Heart right ventricle (tissue), 16 donors: ENCODE measurements around the gene DAGLB. TPM values are rescaled to one million over a fixed set of nuclear protein-coding genes. Genes with fewer than 3 reads are reported as not detected.

Experiments used
- ATAC-seq, 8 donors: fragments of 200-7000 bp; cut with Tn5 transposase; one replicate each; pipeline ENCODE4 v1.9.1; 2020; ENCODE audit warnings: mild to moderate bottlenecking in 8 of 8, moderate library complexity in 8 of 8, moderate number of reproducible peaks in 1 of 8
- DNase-seq, 2 donors: peaks; one replicate each; pipeline ENCODE4 v3.0.0-alpha.2; 2020
- H3K27ac ChIP-seq, 10 donors: fragments of 200-600 bp; sonication (generic) in 2 of 10; one replicate each; pipeline versions ENCODE4 v1.5.0 to v1.8.0; 2020 to 2022; ENCODE audit warnings: mild to moderate bottlenecking in 3 of 10
- H3K27me3 ChIP-seq, 7 donors: fragments of 200-600 bp; one replicate each; pipeline ENCODE4 v1.8.0; 2021 to 2022; ENCODE audit warnings: mild to moderate bottlenecking in 2 of 7
- H3K36me3 ChIP-seq, 9 donors: fragments of 200-600 bp; sonication (generic) in 1 of 9; one replicate each; pipeline versions ENCODE4 v1.5.0 to v1.8.0; 2020 to 2022; ENCODE audit warnings: mild to moderate bottlenecking in 2 of 9
- H3K4me1 ChIP-seq, 9 donors: fragments of 200-600 bp; sonication (generic) in 1 of 9; one replicate each; pipeline versions ENCODE4 v1.5.0 to v1.8.0; 2020 to 2022; ENCODE audit warnings: mild to moderate bottlenecking in 4 of 9
- H3K4me3 ChIP-seq, 10 donors: fragments of 200-600 bp; sonication (generic) in 2 of 10; one replicate each; pipeline versions ENCODE4 v1.5.0 to v1.8.0; 2020 to 2022; ENCODE audit warnings: mild to moderate bottlenecking in 7 of 10, moderate library complexity in 2 of 10
- H3K9me3 ChIP-seq, 11 donors: fragments of 200-600 bp in 10 of 11; sonication (generic) in 2 of 11; one replicate each; pipeline versions ENCODE4 v1.5.0 to v1.8.0; 2013 to 2022; ENCODE audit warnings: mild to moderate bottlenecking in 2 of 11, control low read depth in 1 of 11, moderate library complexity in 1 of 11
- CTCF ChIP-seq, 9 donors: fragments of 200-600 bp; sonication (generic) in 2 of 9; IDR thresholded peaks; one replicate each; pipeline versions ENCODE4 v1.5.0 to v1.8.0; 2021 to 2022; ENCODE audit warnings: antibody characterized with exemption in 9 of 9, mild to moderate bottlenecking in 5 of 9, moderate library complexity in 1 of 9
- WGBS, 2 donors: extraction: QIAGEN DNeasy Blood & Tissue Kit; methylation state at CpG; one replicate each; pipeline ENCODE4 v1.1.7; 2013; ENCODE audit warnings: inconsistent platforms in 1 of 2; 5-methylcytosine and 5-hydroxymethylcytosine counted together
- intact Hi-C, 10 donors: fragments of 100-400 bp; cut with DNase I; formaldehyde crosslinking; loops; one replicate each; pipeline versions ENCODE4 v1.11.1 to v1.14.2; 2022
- polyA plus RNA-seq, 2 donors: library from polyadenylated mRNA; stranded (reverse); fragments of 200-250 nt; gene quantifications; one replicate each; pipeline ENCODE4 v1.2.3, GENCODE V29; 2013
- total RNA-seq, 10 donors: library from RNA; stranded (reverse); fragmentation: NEBNext Ultra II Directional in 3 of 10; extraction: Animal tissue kit (Norgen Biotek cat#: 25700) in 3 of 10; gene quantifications; one replicate each; pipeline versions ENCODE4 v1.2.1 to v1.2.4, GENCODE V29; 2021 to 2023
- donor health status: Arrhythmogenic right ventricular cardiomyopathy.
- donor health status: ischemic (EF 13 %, LVEDD 7.1; RV severe dilation, severe dysfunction).
- donor health status: healthy with polysubstance abuse.
- donor health status: DM: no; HTN: yes; CAD: no.
- donor health status: DM: no; HTN: no; CAD: no.
- donor health status: ischemic (EF 25% LVEDD 6.9; RV normal size, moderate dysfunction).
- donor health status: ischemic (EF 25% LVEDD 5.7; RV mildly dilated, moderate dysfunction).
- donor health status: healthy.
- donor health status: DM: yes; HTN: yes; CAD: no.
- donor health status: Ischemic cardiomyopathy.
- donor health status: ischemic (EF 35%, LVEDD 5.7; RV mildly dilated, moderate dysfunction).
- donor health status: nonischemic (EF 11% LVEDD 7.7; RV severe dilation, severe dysfunction).
- donor health status: DM: yes; HTN: yes; CAD: no.
- donor health status: PGD.
- donor health status: ischemic (EF 29% LVEDD 5.4; RV normal size, mild dysfunction).
- donor health status: nonischemic (EF 23%, LVEDD 6.1; RV moderate dilation, normal function).

DAGLB gene
- total and polyA plus RNA-seq, 12 donors = 4.8 to 12.9 (median 6.3) TPM

- peak overlapping the region in 1 of 10 donors; percentile 67 for H3K27ac ChIP-seq
- intact Hi-C loops = loop anchor here in 1 of 10 donors (5.0 kb wide), 1 partner anchor 48 kb away; no protein-coding TSS in a partner anchor
- H3K36me3 ChIP-seq = peaks cover 0 to 79% (median 7%) of the 10 kb centered on the region in 9 donors
- ATAC-seq (no peak), DNase-seq (no peak)
- H3K27me3 ChIP-seq = no peaks in the 10 kb centered on the region
- no peak overlapping the region for H3K4me3 ChIP-seq
- TF ChIP-seq CTCF (IDR thresholded peaks at IDR 0.05) = no peak
- 91 to 92% methylated on average over 2 of the region's 2 CpGs for WGBS, 2 donors
- no peaks in the 10 kb centered on the region for H3K9me3 ChIP-seq
- H3K4me1 ChIP-seq = peaks cover 15 to 90% (median 67%) of the 10 kb centered on the region in 9 donors
Observed at GRCh38 chr7:6389728-6390127, 58.0 kb downstream of the DAGLB start.

GRCh38 chr7:6387734-6388294, 59.9 kb downstream of the DAGLB start:
- peak overlapping the region in 9 of 10 donors; percentile 3 to 67 (median 40) for H3K27ac ChIP-seq
- WGBS, 2 donors = 51 to 55% methylated on average over 7 of the region's 7 CpGs
- TF ChIP-seq CTCF (IDR thresholded peaks at IDR 0.05) = no peak
- ATAC-seq = peak; percentile 50 to 76 (median 60)
- H3K36me3 ChIP-seq = peaks cover 0 to 60% (median 7%) of the 10 kb centered on the region in 9 donors
- no peaks in the 10 kb centered on the region for H3K9me3 ChIP-seq
- peaks cover 19 to 90% (median 67%) of the 10 kb centered on the region in 9 donors for H3K4me1 ChIP-seq
- H3K27me3 ChIP-seq = no peaks in the 10 kb centered on the region
- intact Hi-C loops = loop anchor here in 1 of 10 donors (5.0 kb wide), 1 partner anchor 49 kb away; no protein-coding TSS in a partner anchor
- DNase-seq = no peak
- no peak overlapping the region for H3K4me3 ChIP-seq

- Histone ChIP-seq H3K36me3 (peaks cover 0 to 53% (median 7%) of the 10 kb centered on the region in 9 donors), H3K4me1 (peaks cover 19 to 90% (median 72%) of the 10 kb centered on the region in 9 donors), H3K27ac (peak overlapping the region in 5 of 10 donors; percentile 8 to 67 (median 40)), H3K9me3 (no peaks in the 10 kb centered on the region), H3K4me3 (no peak overlapping the region), H3K27me3 (no peaks in the 10 kb centered on the region)
- no peak for TF ChIP-seq CTCF (IDR thresholded peaks at IDR 0.05)
- DNase-seq (no peak), ATAC-seq (no peak)
- intact Hi-C loops = loop anchor here in 1 of 10 donors (5.0 kb wide), 1 partner anchor 51 kb away; no protein-coding TSS in a partner anchor
- WGBS, 2 donors = 86 to 93% methylated on average over 3 of the region's 3 CpGs
Observed at GRCh38 chr7:6386779-6387178, 61.0 kb downstream of the DAGLB start.

- DNase-seq (no peak), ATAC-seq (no peak)
- Histone ChIP-seq H3K36me3 (peaks cover 0 to 46% (median 7%) of the 10 kb centered on the region in 9 donors), H3K9me3 (no peaks in the 10 kb centered on the region), H3K4me1 (peaks cover 19 to 90% (median 72%) of the 10 kb centered on the region in 9 donors), H3K27ac (peak overlapping the region in 8 of 10 donors; percentile 1 to 67 (median 30)), H3K27me3 (no peaks in the 10 kb centered on the region), H3K4me3 (no peak overlapping the region)
- intact Hi-C loops = loop anchor here in 1 of 10 donors (5.0 kb wide), 1 partner anchor 51 kb away; no protein-coding TSS in a partner anchor
- no peak for TF ChIP-seq CTCF (IDR thresholded peaks at IDR 0.05)
- 70 to 71% methylated on average over 4 of the region's 4 CpGs for WGBS, 2 donors
Observed at GRCh38 chr7:6385909-6386560, 61.7 kb downstream of the DAGLB start.
